SK-N-SH (cell line): ENCODE results near the gene GUCD1. TPM values are rescaled to one million over a fixed set of nuclear protein-coding genes. Genes with fewer than 3 reads are reported as not detected.
"Not testable (repeated sequence)": the region's sequence is repeated elsewhere in the genome, so short reads cannot be mapped to it uniquely, and the experiment has no call there.

Experiments
- CTCF ChIA-PET: fragments of 300-600, 350-600 bp; formaldehyde crosslinking; extraction: SDS; loops from one replicate; lab custom pipeline; 2021; lab: Yijun Ruan, JAX
- POLR2A ChIA-PET: fragments of 350-600 bp; sonication (Branson Sonifier 250); formaldehyde crosslinking; extraction: SDS; loops from one replicate; lab custom pipeline; 2020; ENCODE audit warnings: antibody characterized with exemption, inconsistent platforms; lab: Yijun Ruan, JAX
- DNase-seq: peaks from one replicate; pipeline ENCODE4 v3.0.0; 2012
- H2AFZ ChIP-seq: fragments of 200-600 bp; sonication (generic); 2 replicates; pipeline ENCODE4 v1.8.1; 2016; ENCODE audit warnings: antibody characterized with exemption, mild to moderate bottlenecking, low read depth
- H3F3A ChIP-seq: fragments of 200-600 bp; sonication (generic); replicated peaks from 2 replicates; pipeline ENCODE3; 2016; ENCODE audit warnings: antibody characterized with exemption, mild to moderate bottlenecking; ENCODE audit not compliant: insufficient read depth
- H3K27ac ChIP-seq, 2 experiments: fragments of 200-500 bp in 1 of 2; fragments of 200-600 bp in 1 of 2; sonication (Bioruptor generic) in 1 of 2; sonication (generic), shearing (Covaris generic) in 1 of 2; 2 replicates each; pipeline versions ENCODE4 v1.5.1 to v1.6.1; 2014 to 2016; ENCODE audit warnings: low read depth in 2 of 2, inconsistent platforms in 1 of 2, low read length in 1 of 2, mild to moderate bottlenecking in 1 of 2, mixed read lengths in 1 of 2
- H3K27me3 ChIP-seq: fragments of 200-600 bp; sonication (generic), shearing (Covaris generic); 2 replicates; pipeline ENCODE4 v1.6.1; 2016; ENCODE audit warnings: mixed run types; ENCODE audit not compliant: insufficient read depth
- H3K36me3 ChIP-seq, 2 experiments: fragments of 200-500 bp in 1 of 2; fragments of 200-600 bp in 1 of 2; sonication (Bioruptor generic) in 1 of 2; sonication (generic) in 1 of 2; replicated peaks in 1 of 2; 2 replicates each; pipeline versions ENCODE3 to v1.5.1; 2014 to 2016; ENCODE audit warnings: low read length in 1 of 2, mild to moderate bottlenecking in 1 of 2; ENCODE audit not compliant: insufficient read depth in 2 of 2, control insufficient read depth in 1 of 2
- H3K4me1 ChIP-seq, 2 experiments: fragments of 200-500 bp in 1 of 2; fragments of 200-600 bp in 1 of 2; sonication (Bioruptor generic) in 1 of 2; sonication (generic), shearing (Covaris generic) in 1 of 2; 2 replicates each; pipeline versions ENCODE4 v1.5.1 to v1.6.1; 2014 to 2016; ENCODE audit warnings: low read depth in 1 of 2, low read length in 1 of 2, mixed run types in 1 of 2; ENCODE audit not compliant: insufficient read depth in 2 of 2, control insufficient read depth in 1 of 2
- H3K4me2 ChIP-seq: fragments of 200-600 bp; sonication (generic), shearing (Covaris generic); 2 replicates; pipeline ENCODE4 v1.6.1; 2017; ENCODE audit warnings: mixed run types
- H3K4me3 ChIP-seq, 2 experiments: fragments of 200-500 bp in 1 of 2; fragments of 200-600 bp in 1 of 2; sonication (Bioruptor generic) in 1 of 2; sonication (generic), shearing (Covaris generic) in 1 of 2; 2 replicates each; pipeline versions ENCODE4 v1.5.1 to v1.8.1; 2014 to 2016; ENCODE audit warnings: low read depth in 2 of 2, inconsistent platforms in 1 of 2, low read length in 1 of 2, mild to moderate bottlenecking in 1 of 2, mixed read lengths in 1 of 2, moderate library complexity in 1 of 2
- H3K79me2 ChIP-seq: fragments of 200-600 bp; sonication (generic); 2 replicates; pipeline ENCODE4 v1.8.1; 2017; ENCODE audit warnings: mild to moderate bottlenecking; ENCODE audit not compliant: insufficient read depth
- H3K9ac ChIP-seq: fragments of 200-600 bp; sonication (generic); 2 replicates; pipeline ENCODE4 v1.6.1; 2017; ENCODE audit warnings: mixed run types
- H3K9me2 ChIP-seq: fragments of 200-600 bp; sonication (generic); 2 replicates; pipeline ENCODE4 v1.6.1; 2017; ENCODE audit warnings: mixed run types
- H3K9me3 ChIP-seq: fragments of 200-600 bp; sonication (generic); 2 replicates; pipeline ENCODE4 v1.6.1; 2017; ENCODE audit warnings: mixed run types, mild to moderate bottlenecking, moderate library complexity
- H4K20me1 ChIP-seq: fragments of 200-600 bp; sonication (generic); 2 replicates; pipeline ENCODE4 v1.6.1; 2017; ENCODE audit warnings: mild to moderate bottlenecking, mixed run types; ENCODE audit not compliant: insufficient read depth
- CHD2 ChIP-seq: fragments of 150-350 bp; IDR thresholded peaks from 2 replicates; pipeline ENCODE4 v1.6.1; 2018; ENCODE audit warnings: low read length; ENCODE audit not compliant: partially characterized antibody
- NFIC ChIP-seq: IDR thresholded peaks from 2 replicates; pipeline ENCODE4 v1.4.0; 2012; ENCODE audit warnings: borderline replicate concordance
- SIN3A ChIP-seq: IDR thresholded peaks from 2 replicates; pipeline ENCODE4 v1.6.1; 2012; ENCODE audit warnings: low read depth, mild to moderate bottlenecking, low read length, moderate library complexity, borderline replicate concordance
- WGBS: methylation state at CpG from one replicate; pipeline ENCODE4 v1.1.6; 2017; ENCODE audit warnings: low lambda C conversion rate; 5-methylcytosine and 5-hydroxymethylcytosine counted together
- polyA plus RNA-seq, 3 experiments: library from polyadenylated mRNA; depleted of rRNA; stranded (reverse); fragments of >200 nt; gene quantifications; 2 replicates each; pipeline ENCODE4 v1.2.3, GENCODE V29; 2012

GUCD1 gene
- polyA plus RNA-seq, 1 of the 3 experiments (the other 2 are of a cell fraction) = 71.0 TPM

DNA sequence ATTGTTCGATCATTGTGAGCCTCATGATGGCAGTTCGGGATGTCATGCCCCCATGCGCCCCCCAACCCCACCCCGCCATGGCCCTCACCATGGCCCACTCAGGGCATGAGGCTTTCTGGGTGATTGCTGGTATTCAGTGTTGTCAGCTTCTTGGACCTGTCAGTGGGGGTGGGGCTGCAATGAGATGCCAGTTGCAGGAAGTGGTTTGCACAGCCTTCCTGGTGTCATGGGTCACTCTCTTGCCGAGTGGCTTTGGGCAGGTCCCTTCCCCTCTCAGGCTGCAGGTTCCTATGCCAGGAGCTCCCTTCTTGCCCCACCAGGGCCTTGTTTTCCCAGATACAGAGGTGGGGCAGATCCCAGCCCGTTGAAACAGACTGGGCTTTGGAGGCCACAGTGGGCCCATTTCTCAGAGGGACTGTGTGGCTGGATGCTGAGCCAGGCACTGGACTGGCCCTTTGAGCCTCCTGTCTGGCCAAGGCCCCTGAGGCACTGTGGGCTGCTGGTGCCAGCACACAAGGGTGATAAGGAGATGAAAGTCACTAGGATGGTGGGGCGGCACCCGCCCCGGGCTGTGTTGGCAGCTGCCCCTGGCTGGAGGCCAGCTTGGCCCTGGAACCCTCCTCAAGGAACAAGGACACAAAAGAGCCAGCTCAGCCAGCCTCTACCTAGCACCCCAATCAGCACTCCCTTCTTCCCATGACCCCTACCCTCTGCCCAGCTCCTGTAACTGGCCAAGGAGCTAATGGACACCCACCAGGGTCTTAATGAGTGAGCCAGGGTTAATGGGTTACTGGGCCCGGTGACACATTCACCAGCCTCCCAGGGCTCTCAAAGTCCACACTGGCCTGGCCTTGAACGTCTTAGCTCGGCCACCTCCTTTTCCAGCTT is 46.5 kb upstream of the GUCD1 start:
- Histone ChIP-seq H3K9me2 (no peaks in the 10 kb centered on the region), H3K27ac (no peak overlapping the region), H3K4me2 (no peak overlapping the region), H3K79me2 (no peaks in the 10 kb centered on the region), H3K4me3 (no peak overlapping the region), H3K9ac (no peak overlapping the region), H4K20me1 (no peaks in the 10 kb centered on the region), H3K36me3 (no peaks in the 10 kb centered on the region), H3K9me3 (no peaks in the 10 kb centered on the region), H3K27me3 (no peaks in the 10 kb centered on the region), H3K4me1 (peaks cover 0 to 19% of the 10 kb centered on the region in 2 experiments; a peak in 1 of 4 replicates), H2AFZ (no peak overlapping the region)
- ChIA-PET CTCF (interaction anchor here (1.2 kb wide), 1 partner anchor 14 kb away, joined by 3 read pairs; no protein-coding TSS in a partner anchor), POLR2A (no interaction called here)
- peak; percentile 64 for DNase-seq
- 82% methylated on average over 12 of the region's 12 CpGs for WGBS
- TF ChIP-seq SIN3A = no peak
- 0 out of 2 replicates have a peak, but pooled peaks have one; percentile 7 for TF ChIP-seq NFIC
- TF ChIP-seq, all 33 proteins: peak for 1
- H3F3A ChIP-seq = no peaks in the 10 kb centered on the region

DNA sequence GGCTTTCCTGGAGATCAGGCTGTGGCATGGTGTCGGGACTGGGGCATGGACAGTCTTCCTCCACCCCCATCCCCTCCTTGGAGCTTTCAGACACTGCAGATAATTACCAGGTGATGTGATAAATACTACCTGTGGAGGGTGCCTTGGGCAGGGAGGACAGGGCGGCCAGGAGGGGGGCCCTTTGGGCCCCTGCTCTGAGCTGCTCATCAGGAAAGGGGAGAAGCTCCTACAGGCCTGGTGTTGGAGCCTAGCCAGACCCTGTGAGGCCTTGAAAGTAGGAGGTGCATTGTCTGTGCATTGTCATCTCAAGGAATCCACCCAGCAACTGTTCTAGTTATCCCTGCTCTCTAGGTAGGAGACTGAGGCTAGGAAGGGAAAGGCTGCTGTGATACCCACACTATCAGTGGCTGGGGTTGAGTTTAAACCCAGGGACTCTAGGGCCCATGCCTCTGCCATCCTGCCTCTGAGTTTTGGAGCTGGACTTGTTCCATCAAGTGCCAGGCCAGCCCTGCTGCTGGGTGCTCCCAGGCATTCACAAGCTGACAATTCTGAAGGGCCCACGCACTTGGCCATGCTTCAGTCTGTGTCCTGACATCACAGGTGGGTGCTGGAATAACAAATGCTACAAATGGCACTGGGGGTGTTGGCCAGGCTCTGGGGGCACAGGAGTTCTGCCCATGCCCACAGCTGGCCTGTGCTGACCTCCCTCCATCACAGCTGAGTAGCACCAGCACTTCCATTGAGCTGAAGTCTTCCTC is 45.2 kb upstream of the GUCD1 start:
- CTCF ChIA-PET, H3K27ac ChIP-seq, H4K20me1 ChIP-seq, H3K9me3 ChIP-seq, H3F3A ChIP-seq, H3K79me2 ChIP-seq, H3K36me3 ChIP-seq, H3K9me2 ChIP-seq, H3K9ac ChIP-seq, H3K4me3 ChIP-seq, H2AFZ ChIP-seq, H3K27me3 ChIP-seq, DNase-seq, H3K4me2 ChIP-seq: not testable (repeated sequence)
- WGBS = 75% methylated on average over 2 of the region's 3 CpGs
- POLR2A ChIA-PET = interaction anchor here (1.1 kb wide), 1 partner anchor 12 kb away, joined by 3 read pairs; no protein-coding TSS in a partner anchor
- H3K4me1 ChIP-seq = peaks cover 0 to 21% of the 10 kb centered on the region in 2 experiments; a peak in 1 of 4 replicates

DNA sequence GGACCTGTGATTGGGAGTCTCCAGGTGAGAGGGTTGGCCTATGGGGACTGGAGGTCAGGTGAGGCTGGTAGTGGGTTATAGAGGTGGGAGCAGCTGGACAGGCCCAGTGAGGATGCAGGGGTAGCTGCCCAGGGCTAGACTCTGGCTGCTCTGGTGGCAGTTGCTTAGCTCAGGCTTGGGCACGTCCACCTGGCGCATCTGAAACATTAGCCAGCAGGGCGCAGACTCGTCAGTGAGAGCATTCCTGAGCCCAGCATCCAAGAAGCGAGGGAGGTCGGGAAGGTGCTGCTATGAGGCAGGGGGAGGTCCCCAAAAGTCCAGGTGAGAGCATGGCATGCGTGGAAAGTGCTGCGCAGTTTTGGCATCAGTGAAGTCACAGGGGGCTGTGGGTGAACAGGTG is 44.6 kb upstream of the GUCD1 start:
- Histone ChIP-seq H3K79me2 (no peaks in the 10 kb centered on the region), H4K20me1 (no peaks in the 10 kb centered on the region), H3K27ac (no peak overlapping the region), H3K9me3 (no peaks in the 10 kb centered on the region), H2AFZ (no peak overlapping the region), H3K4me1 (peaks cover 0 to 27% of the 10 kb centered on the region in 2 experiments; a peak in 1 of 4 replicates), H3K27me3 (no peaks in the 10 kb centered on the region), H3K9me2 (no peaks in the 10 kb centered on the region), H3K4me2 (no peak overlapping the region), H3K9ac (no peak overlapping the region), H3K4me3 (no peak overlapping the region), H3F3A (no peaks in the 10 kb centered on the region), H3K36me3 (no peaks in the 10 kb centered on the region)
- CTCF ChIA-PET = no interaction called here
- 100% methylated on average over 2 of the region's 8 CpGs for WGBS
- TF ChIP-seq CHD2 = no peak
- POLR2A ChIA-PET = interaction anchor here (1.1 kb wide), 1 partner anchor 11 kb away, joined by 3 read pairs; no protein-coding TSS in a partner anchor
- no peak for DNase-seq

DNA sequence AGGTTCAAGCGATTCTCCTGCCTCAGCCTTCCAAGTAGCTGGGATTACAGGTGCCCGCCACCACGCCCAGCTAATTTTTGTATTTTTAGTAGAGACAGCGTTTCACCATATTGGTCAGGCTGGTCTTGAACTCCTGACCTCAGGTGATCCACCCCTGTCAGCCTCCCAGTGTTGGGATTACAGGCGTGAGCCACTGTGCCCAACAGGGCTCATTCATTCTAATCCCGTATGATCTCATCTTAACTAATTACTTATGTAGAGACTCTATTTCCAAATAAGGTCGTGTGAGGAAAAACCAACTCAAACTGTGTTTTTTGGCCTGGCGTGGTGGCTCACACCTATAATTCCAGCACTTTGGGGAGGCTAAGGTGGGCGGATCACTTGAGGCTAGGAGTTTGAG is 42.1 kb upstream of the GUCD1 start:
- DNase-seq, H3K79me2 ChIP-seq, H4K20me1 ChIP-seq, H3K27ac ChIP-seq, CTCF ChIA-PET, H3K36me3 ChIP-seq, H3K27me3 ChIP-seq, H3K4me2 ChIP-seq, H3F3A ChIP-seq, H3K9me3 ChIP-seq, H3K9ac ChIP-seq, H3K4me3 ChIP-seq, POLR2A ChIA-PET, H3K9me2 ChIP-seq, H2AFZ ChIP-seq: not testable (repeated sequence)
- H3K4me1 ChIP-seq = peaks cover 0 to 33% of the 10 kb centered on the region in 2 experiments; a peak in 1 of 4 replicates
- WGBS = 87% methylated on average over 9 of the region's 9 CpGs
